C4-2B (cell line): ENCODE data around the gene GPR3.

Experiments used
- H3K27ac ChIP-seq: fragments of 450-650 bp; 2 replicates; pipeline ENCODE4 v1.5.1; 2017
- CTCF ChIP-seq: fragments of 450-650 bp; conservative IDR thresholded peaks from 2 replicates; pipeline ENCODE4 v1.5.1; 2017; ENCODE audit warnings: mild to moderate bottlenecking
- ZFX ChIP-seq: fragments of 450-650 bp; IDR thresholded peaks from 2 replicates; pipeline ENCODE4 v1.6.1; 2017

GPR3 gene

GRCh38 chr1:27366113-27366410 lies 26.4 kb upstream of the GPR3 start:
- TF ChIP-seq CTCF: no peak
- TF ChIP-seq ZFX: 0 out of 2 replicates have a peak, but pooled peaks have one; percentile 39
- H3K27ac ChIP-seq: peak overlapping the region; percentile 82

GRCh38 chr1:27366411-27367159 lies 25.8 kb upstream of the GPR3 start, which contains the start of gene MAP3K6:
MAP3K6 (minus strand) TSS chr1:27366961; CDS start chr1:27366597, 364 bp downstream.
- TF ChIP-seq CTCF (peak; percentile 94), ZFX (0 out of 2 replicates have a peak, but pooled peaks have one; percentile 5)
- H3K27ac ChIP-seq: peak within 1 kb of the TSS; percentile 82

- H3K27ac ChIP-seq: peak overlapping the region; percentile 82
- no peak; the same call in 1 of the 2 replicates for TF ChIP-seq ZFX
- TF ChIP-seq CTCF: no peak
These were observed 25.2 kb upstream of the GPR3 start for GRCh38 chr1:27367160-27367650.

GRCh38 chr1:27368869-27369582 lies 23.4 kb upstream of the GPR3 start:
- TF ChIP-seq ZFX (no peak), CTCF (no peak; the same call in 1 of the 2 replicates)

GRCh38 chr1:27372022-27372807 lies 20.2 kb upstream of the GPR3 start:
- H3K27ac ChIP-seq: no peak overlapping the region
- no peak for TF ChIP-seq ZFX
- no peak for TF ChIP-seq CTCF

More at GRCh38 chr1:27368869-27369582, 23.4 kb upstream of the GPR3 start:
- H3K27ac ChIP-seq: no peak overlapping the region

GRCh38 chr1:27372808-27373690 lies 19.4 kb upstream of the GPR3 start:
- H3K27ac ChIP-seq: no peak overlapping the region
- no peak for TF ChIP-seq ZFX
- TF ChIP-seq CTCF: no peak
